ENCODE data around the gene HIGD1B. TPM values are rescaled to one million over a fixed set of nuclear protein-coding genes. Genes with fewer than 3 reads are reported as not detected.

The HIGD1B gene
- total RNA-seq, 2 experiments from 2014 or later: not detected

- BruUV-seq (replicated peaks): no TSS peak
- no peak overlapping the region for H3K27ac ChIP-seq (ENCODE audit: low read depth, low read length, poor library complexity, severe bottlenecking)
- peaks cover 12% of the 10 kb centered on the region for H4K20me1 ChIP-seq (ENCODE audit: insufficient read depth, low read length)
- peaks cover 25% of the 10 kb centered on the region for H3K4me1 ChIP-seq (ENCODE audit: insufficient read depth, low read length, poor library complexity, severe bottlenecking)
- intact Hi-C loops (cut with micrococcal nuclease; ENCODE audit: unreplicated experiment): loop anchor here (2.0 kb wide), 1 partner anchor 53 kb away; no protein-coding TSS in a partner anchor
- no peaks in the 10 kb centered on the region for H3K36me3 ChIP-seq (ENCODE audit: insufficient read depth, low read length)
- CTCF ChIA-PET (ENCODE audit: unreplicated experiment): no interaction called here
- peak overlapping the region; percentile 76 for H3K4me2 ChIP-seq (ENCODE audit: low read length)
- peak overlapping the region; percentile 84 for H3K4me3 ChIP-seq (ENCODE audit: low read depth, low read length, poor library complexity, severe bottlenecking)
- H3K79me2 ChIP-seq (ENCODE audit: insufficient read depth, low read depth, low read length): peaks cover 37% of the 10 kb centered on the region
- DNase-seq (ENCODE audit: low spot score): no peak
- POLR2A ChIA-PET: no interaction called here
- no peak overlapping the region for H2AFZ ChIP-seq (ENCODE audit: low read length)
- TF ChIP-seq CTCF (conservative IDR thresholded peaks at IDR 0.05; ENCODE audit: low read length) (no peak), EZH2phosphoT487 (IDR thresholded peaks at IDR 0.05; ENCODE audit: borderline replicate concordance, low read depth, low read length) (no peak)
- H3K9me2 ChIP-seq (ENCODE audit: insufficient read depth, low read length): no peaks in the 10 kb centered on the region
- H3K9me3 ChIP-seq (ENCODE audit: low read length): no peaks in the 10 kb centered on the region
Observed at GRCh38 chr17:44827863-44828262, 19.8 kb upstream of the HIGD1B start.

GRCh38 chr17:44828919-44829522 is 18.7 kb upstream of the HIGD1B start:
- TF ChIP-seq CTCF (conservative IDR thresholded peaks at IDR 0.05; ENCODE audit: low read length) (no peak), EZH2phosphoT487 (IDR thresholded peaks at IDR 0.05; ENCODE audit: borderline replicate concordance, low read depth, low read length) (no peak)
- Histone ChIP-seq H3K4me1 (ENCODE audit: insufficient read depth, low read length, poor library complexity, severe bottlenecking) (peaks cover 25% of the 10 kb centered on the region), H3K36me3 (ENCODE audit: insufficient read depth, low read length) (no peaks in the 10 kb centered on the region), H3K9me2 (ENCODE audit: insufficient read depth, low read length) (no peaks in the 10 kb centered on the region), H4K20me1 (ENCODE audit: insufficient read depth, low read length) (peaks cover 12% of the 10 kb centered on the region), H3K4me3 (ENCODE audit: low read depth, low read length, poor library complexity, severe bottlenecking) (peak overlapping the region; percentile 84), H3K79me2 (ENCODE audit: insufficient read depth, low read depth, low read length) (peaks cover 35% of the 10 kb centered on the region), H3K27ac (ENCODE audit: low read depth, low read length, poor library complexity, severe bottlenecking) (peak overlapping the region; percentile 36), H2AFZ (ENCODE audit: low read length) (peak overlapping the region; percentile 98), H3K4me2 (ENCODE audit: low read length) (peak overlapping the region; percentile 76), H3K9me3 (ENCODE audit: low read length) (no peaks in the 10 kb centered on the region)
- CTCF ChIA-PET (ENCODE audit: unreplicated experiment): no interaction called here
- POLR2A ChIA-PET: interaction anchor here (0.6 kb wide), 2 partner anchors 8 to 37 kb away, joined by 3 read pairs; no protein-coding TSS in a partner anchor
- BruUV-seq (replicated peaks): no TSS peak
- intact Hi-C loops (cut with micrococcal nuclease; ENCODE audit: unreplicated experiment): loop anchor here (2.0 kb wide), 1 partner anchor 54 kb away; no protein-coding TSS in a partner anchor
- DNase-seq (ENCODE audit: low spot score): peak; percentile 52

Data from OCI-LY7 (cell line).